Mammary epithelial cell (primary cell): ENCODE results near the gene SH3RF3.

Experiments
- EZH2 ChIP-seq: IDR thresholded peaks from 2 replicates; pipeline ENCODE4 v1.6.1; 2012; ENCODE audit warnings: low read length, inconsistent platforms, borderline replicate concordance
- TF ChIP-seq, protein P1 (sequence below), 2 donors: IDR thresholded peaks in 1 of 2; conservative IDR thresholded peaks in 1 of 2; 2 replicates each; pipeline ENCODE4 v1.5.1; 2011 to 2012; ENCODE audit warnings: inconsistent platforms in 2 of 2, low read length in 2 of 2, mild to moderate bottlenecking in 2 of 2, control low read depth in 1 of 2, low read depth in 1 of 2; ENCODE audit not compliant: insufficient read depth in 1 of 2; ENCODE audit errors: extremely low read depth in 1 of 2

- TF ChIP-seq, protein P1, sequence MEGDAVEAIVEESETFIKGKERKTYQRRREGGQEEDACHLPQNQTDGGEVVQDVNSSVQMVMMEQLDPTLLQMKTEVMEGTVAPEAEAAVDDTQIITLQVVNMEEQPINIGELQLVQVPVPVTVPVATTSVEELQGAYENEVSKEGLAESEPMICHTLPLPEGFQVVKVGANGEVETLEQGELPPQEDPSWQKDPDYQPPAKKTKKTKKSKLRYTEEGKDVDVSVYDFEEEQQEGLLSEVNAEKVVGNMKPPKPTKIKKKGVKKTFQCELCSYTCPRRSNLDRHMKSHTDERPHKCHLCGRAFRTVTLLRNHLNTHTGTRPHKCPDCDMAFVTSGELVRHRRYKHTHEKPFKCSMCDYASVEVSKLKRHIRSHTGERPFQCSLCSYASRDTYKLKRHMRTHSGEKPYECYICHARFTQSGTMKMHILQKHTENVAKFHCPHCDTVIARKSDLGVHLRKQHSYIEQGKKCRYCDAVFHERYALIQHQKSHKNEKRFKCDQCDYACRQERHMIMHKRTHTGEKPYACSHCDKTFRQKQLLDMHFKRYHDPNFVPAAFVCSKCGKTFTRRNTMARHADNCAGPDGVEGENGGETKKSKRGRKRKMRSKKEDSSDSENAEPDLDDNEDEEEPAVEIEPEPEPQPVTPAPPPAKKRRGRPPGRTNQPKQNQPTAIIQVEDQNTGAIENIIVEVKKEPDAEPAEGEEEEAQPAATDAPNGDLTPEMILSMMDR (conservative IDR thresholded peaks at IDR 0.05 in 1 of 2, IDR thresholded peaks at IDR 0.05 in 1 of 2; ENCODE audit: extremely low read depth in 1 of 2, insufficient read depth in 1 of 2, low read depth in 1 of 2, low read length in 2 of 2) = no peak
- no peak for TF ChIP-seq EZH2
Observed at GRCh38 chr2:109434351-109434750, 305.3 kb downstream of the SH3RF3 start.
